HG03342 (cell line): ENCODE data around the gene PLCD3.
A peak's percentile ranks its signal among the peaks of the same experiment; 100 is the strongest.

ENCODE experiments used
- ATAC-seq: cut with Tn5 transposase; IDR thresholded peaks from one replicate; pipeline ENCODE4 v1.9.1; 2021; ENCODE audit warnings: mild to moderate bottlenecking, moderate library complexity; ENCODE audit not compliant: unreplicated experiment

The PLCD3 gene

DNA sequence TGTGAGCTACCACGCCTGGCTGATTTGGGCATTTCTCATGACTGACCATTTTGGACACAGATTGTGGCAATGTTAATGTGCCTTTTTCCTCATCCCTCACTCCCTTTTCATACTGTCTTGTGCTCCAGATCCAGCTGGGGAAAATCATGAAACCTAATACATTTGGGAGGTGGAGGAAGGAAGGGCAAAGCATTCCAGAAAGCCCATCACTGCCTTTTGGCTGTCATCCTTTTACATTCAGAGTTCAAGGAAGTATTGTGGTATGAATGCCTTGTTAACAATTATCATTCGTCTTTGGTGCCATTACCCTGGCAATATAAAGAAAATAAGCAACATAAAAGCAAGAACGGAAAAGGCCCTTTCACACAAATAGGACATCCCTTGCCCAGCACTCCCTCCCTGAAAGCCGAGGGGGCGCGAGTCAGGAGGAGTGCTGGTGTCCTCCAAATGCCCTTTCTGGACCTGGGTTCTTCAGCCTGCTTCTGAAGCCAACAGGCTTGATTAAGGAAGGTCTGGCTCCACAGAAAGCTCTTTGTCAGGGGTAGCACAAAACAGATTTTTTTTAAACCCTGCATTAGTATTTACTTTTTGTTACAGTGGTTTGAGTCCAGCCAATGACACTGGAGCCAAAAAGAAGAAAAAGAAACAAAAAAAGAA, 51.1 kb downstream of the PLCD3 start:
- ATAC-seq: no peak

DNA sequence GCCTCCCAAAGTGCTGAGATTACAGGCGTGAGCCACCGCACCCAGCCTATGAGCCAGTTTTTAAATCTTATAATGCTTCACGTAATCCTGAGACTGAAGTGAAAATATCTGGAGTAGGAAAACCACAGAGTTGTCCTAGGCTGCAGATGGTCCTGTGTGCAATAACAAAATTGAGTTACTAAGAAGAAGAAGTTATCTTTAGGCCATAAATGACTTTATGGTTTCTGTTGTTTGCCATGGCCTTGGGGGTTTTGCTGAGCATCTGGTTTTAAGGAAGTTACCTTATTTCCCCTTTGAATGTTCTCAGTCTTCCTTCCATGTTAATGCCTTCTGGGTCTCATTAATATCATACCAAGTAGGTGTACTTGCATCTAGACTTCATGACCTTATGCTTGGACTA, 54.7 kb downstream of the PLCD3 start:
- ATAC-seq: no peak

GRCh38 chr17:45073414-45074070, 58.8 kb downstream of the PLCD3 start:
- ATAC-seq: no peak

DNA sequence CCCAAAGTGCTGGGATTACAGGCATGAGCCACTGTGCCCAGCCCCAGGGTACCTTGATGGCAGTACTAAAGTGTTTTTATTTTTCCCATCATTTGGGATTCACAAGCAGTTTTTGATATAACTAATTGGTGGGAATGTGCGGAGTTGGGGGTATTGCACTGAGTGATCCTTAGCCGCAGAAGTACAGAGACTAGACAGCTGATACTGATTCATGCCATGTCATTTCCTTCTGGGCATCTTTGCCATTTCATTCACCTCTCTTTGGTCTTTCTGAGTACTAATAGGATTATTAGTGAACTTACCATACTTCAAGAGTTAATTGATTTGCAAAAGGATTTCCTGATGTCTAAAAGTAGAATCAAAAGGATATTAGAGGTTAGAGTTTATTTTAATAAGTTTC, 61.5 kb downstream of the PLCD3 start:
- no peak for ATAC-seq

- no peak for ATAC-seq
These were observed 62.3 kb downstream of the PLCD3 start for GRCh38 chr17:45070001-45070400.

- no peak for ATAC-seq
These were observed 64.7 kb downstream of the PLCD3 start for GRCh38 chr17:45067637-45068036.

GRCh38 chr17:45063198-45063597, 69.1 kb downstream of the PLCD3 start:
- ATAC-seq: no peak

DNA sequence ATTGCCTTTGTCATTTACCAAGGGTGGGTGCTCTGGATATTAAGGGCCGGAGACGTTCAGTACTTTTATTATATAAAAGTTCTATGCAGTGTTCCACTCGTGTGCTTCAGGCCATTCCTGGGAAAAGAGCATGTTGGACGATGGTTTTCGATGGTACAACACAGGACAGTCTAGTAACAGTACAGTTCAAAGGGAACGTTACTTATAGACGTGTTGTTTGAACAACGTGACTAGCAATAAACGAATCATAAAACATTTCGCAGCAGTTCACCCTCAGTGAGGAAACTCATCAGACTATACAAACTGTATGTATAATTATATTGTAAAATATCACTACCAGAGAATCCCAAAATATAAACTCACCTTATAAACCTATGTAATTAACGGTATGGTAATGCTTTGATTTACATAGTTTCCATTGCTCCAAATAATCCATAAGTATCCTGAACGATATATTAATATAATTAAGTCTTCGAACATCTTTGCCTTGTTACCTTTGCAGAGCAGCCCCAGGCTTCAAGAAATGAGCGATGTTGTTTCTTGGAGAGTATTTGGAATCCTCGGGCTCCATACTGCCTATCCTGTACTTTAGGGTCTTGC, 70.6 kb downstream of the PLCD3 start:
- no peak for ATAC-seq

GRCh38 chr17:45060797-45061605, 71.3 kb downstream of the PLCD3 start, which contains the start of gene NMT1:
Gene NMT1, plus strand, starts transcription at chr17:45061317. Its CDS starts 13 bp downstream, at chr17:45061330.
- ATAC-seq: peak; percentile 81

DNA sequence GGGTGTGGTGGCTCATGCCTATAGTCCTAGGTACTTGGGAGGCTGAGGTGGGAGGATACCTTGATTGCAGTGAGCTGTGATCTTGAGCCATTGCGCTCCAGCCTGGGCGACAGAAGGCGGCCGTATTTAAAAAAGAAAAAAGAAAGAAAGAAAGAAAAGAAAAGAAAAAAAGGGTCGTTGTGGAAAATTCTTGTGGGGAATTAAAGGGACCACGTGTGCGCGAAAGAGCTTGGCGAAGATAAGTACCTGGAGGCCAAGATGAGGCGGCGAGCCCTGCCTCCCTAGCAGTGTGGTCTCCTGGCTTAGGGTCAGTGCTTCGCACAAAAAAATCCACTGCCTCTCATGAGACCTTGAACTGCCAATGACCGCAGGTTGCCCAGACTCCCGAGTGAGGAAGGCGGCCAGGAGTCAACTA, 71.9 kb downstream of the PLCD3 start:
- ATAC-seq: no peak
